Measurements from ENCODE around the gene CCL4L2.
"Not testable (repeated sequence)": the region's sequence is repeated elsewhere in the genome, so short reads cannot be mapped to it uniquely, and the experiment has no call there.

Gene CCL4L2

GRCh38 chr17:36198831-36199465, 11.9 kb upstream of the CCL4L2 start:
- Histone ChIP-seq H3K27ac (replicated peaks) (no peak overlapping the region), H3K4me3 (replicated peaks; ENCODE audit: insufficient read depth, low read length) (no peak overlapping the region), H3K27me3 (ENCODE audit: insufficient read depth, poor library complexity, severe bottlenecking) (no peaks in the 10 kb centered on the region)
- DNase-seq (ENCODE audit: low read depth in 1 of 2, low spot score in 1 of 2): no peak
- no peak for TF ChIP-seq CTCF (IDR thresholded peaks at IDR 0.05; ENCODE audit: insufficient read depth, low read length)
- no peak for TF ChIP-seq SPI1 (IDR thresholded peaks at IDR 0.05; ENCODE audit: borderline replicate concordance, low read depth)
- TF ChIP-seq GABPA (IDR thresholded peaks at IDR 0.05; ENCODE audit: low read depth): no peak
- TF ChIP-seq REST (IDR thresholded peaks at IDR 0.05; ENCODE audit: insufficient replicate concordance, low read depth): no peak
- TF ChIP-seq POLR2AphosphoS5 (IDR thresholded peaks at IDR 0.05; ENCODE audit: low read depth): no peak

DNA sequence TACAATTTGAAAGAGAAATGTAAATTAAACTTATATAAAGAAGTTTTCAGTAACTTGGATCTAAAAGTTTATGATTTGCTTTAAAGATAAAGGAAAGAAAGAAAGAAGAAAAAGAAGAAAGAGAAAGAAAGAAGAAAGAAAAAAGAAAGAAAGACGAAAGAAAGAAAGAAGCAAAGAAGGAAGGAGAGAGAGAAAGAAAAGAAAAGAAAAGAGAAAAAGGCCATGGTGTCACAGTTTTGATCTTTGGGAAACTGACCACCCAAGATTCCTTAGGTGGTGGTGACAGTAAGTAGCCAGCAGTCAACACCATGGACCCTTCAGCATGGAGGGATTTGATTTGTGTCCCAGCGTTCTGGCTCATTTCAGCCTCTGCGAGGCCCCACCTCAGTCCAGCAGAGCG, 9.8 kb upstream of the CCL4L2 start:
- not testable (repeated sequence) for H3K27me3 ChIP-seq (ENCODE audit: insufficient read depth, poor library complexity, severe bottlenecking); H3K4me3 ChIP-seq (replicated peaks; ENCODE audit: insufficient read depth, low read length); DNase-seq (ENCODE audit: low read depth in 1 of 2, low spot score in 1 of 2); H3K27ac ChIP-seq (replicated peaks)

- H3K4me3 ChIP-seq (replicated peaks; ENCODE audit: insufficient read depth, low read length); H3K27me3 ChIP-seq (ENCODE audit: insufficient read depth, poor library complexity, severe bottlenecking); H3K27ac ChIP-seq (replicated peaks): not testable (repeated sequence)
- peak in 1 of 2 experiments; percentile 57 for DNase-seq (ENCODE audit: low read depth in 1 of 2, low spot score in 1 of 2)
These were observed 9.4 kb upstream of the CCL4L2 start for GRCh38 chr17:36201506-36201905.

GRCh38 chr17:36203335-36203734, 7.5 kb upstream of the CCL4L2 start:
- peak overlapping the region; percentile 49; the same call in 1 of the 2 replicates for H3K27ac ChIP-seq (replicated peaks)
- no peak for TF ChIP-seq GABPA (IDR thresholded peaks at IDR 0.05; ENCODE audit: low read depth)
- TF ChIP-seq REST (IDR thresholded peaks at IDR 0.05; ENCODE audit: insufficient replicate concordance, low read depth): no peak
- no peak for TF ChIP-seq CTCF (IDR thresholded peaks at IDR 0.05; ENCODE audit: insufficient read depth, low read length)
- TF ChIP-seq SPI1 (IDR thresholded peaks at IDR 0.05; ENCODE audit: borderline replicate concordance, low read depth): no peak
- no peak for TF ChIP-seq POLR2AphosphoS5 (IDR thresholded peaks at IDR 0.05; ENCODE audit: low read depth)
- H3K4me3 ChIP-seq (replicated peaks; ENCODE audit: insufficient read depth, low read length): no peak overlapping the region
- H3K27me3 ChIP-seq (ENCODE audit: insufficient read depth, poor library complexity, severe bottlenecking): no peaks in the 10 kb centered on the region
- no peak for DNase-seq (ENCODE audit: low read depth in 1 of 2, low spot score in 1 of 2)
